Endodermal cell (in vitro differentiated cells): ENCODE results near the gene AKAP6. TPM values are rescaled to one million over a fixed set of nuclear protein-coding genes. Genes with fewer than 3 reads are reported as not detected.

Source experiments
- DNase-seq: peaks from one replicate; pipeline ENCODE4 v3.0.0-alpha.2; 2017
- H3K27ac ChIP-seq: 2 replicates; pipeline ENCODE4 v1.5.1; 2013; ENCODE audit warnings: mild to moderate bottlenecking, low read depth, low read length, moderate library complexity
- H3K27me3 ChIP-seq: 2 replicates; pipeline ENCODE4 v1.6.1; 2013; ENCODE audit warnings: mild to moderate bottlenecking, low read length, moderate library complexity; ENCODE audit not compliant: insufficient read depth, control insufficient read depth, poor library complexity, severe bottlenecking
- H3K36me3 ChIP-seq: 2 replicates; pipeline ENCODE4 v1.7.0; 2013; ENCODE audit warnings: mild to moderate bottlenecking, low read length, moderate library complexity; ENCODE audit not compliant: control insufficient read depth, insufficient read depth
- H3K4me1 ChIP-seq: one replicate; pipeline ENCODE4 v1.7.0; 2013; ENCODE audit warnings: low read length; ENCODE audit not compliant: control insufficient read depth, insufficient read depth
- H3K4me3 ChIP-seq: 2 replicates; pipeline ENCODE4 v1.5.1; 2013; ENCODE audit warnings: mild to moderate bottlenecking, low read length, moderate library complexity
- H3K9ac ChIP-seq: 2 replicates; pipeline ENCODE4 v1.6.1; 2013; ENCODE audit warnings: mild to moderate bottlenecking, low read length, moderate library complexity; ENCODE audit not compliant: poor library complexity, severe bottlenecking; ENCODE audit errors: extremely low read depth
- H3K9me3 ChIP-seq: 2 replicates; pipeline ENCODE4 v1.6.1; 2013; ENCODE audit warnings: mild to moderate bottlenecking, low read length, moderate library complexity; ENCODE audit not compliant: control insufficient read depth
- H3K27ac Mint-ChIP-seq: 2 replicates; pipeline ENCODE4 v1.8.0; 2020; ENCODE audit warnings: mixed read lengths
- H3K27me3 Mint-ChIP-seq: 2 replicates; pipeline ENCODE4 v1.8.0; 2021; ENCODE audit warnings: mild to moderate bottlenecking, mixed read lengths; ENCODE audit not compliant: insufficient read depth
- H3K36me3 Mint-ChIP-seq: 2 replicates; pipeline ENCODE4 v1.8.0; 2020; ENCODE audit warnings: low read depth, mixed read lengths
- H3K4me1 Mint-ChIP-seq: 2 replicates; pipeline ENCODE4 v1.8.0; 2020; ENCODE audit warnings: mixed read lengths
- H3K4me3 Mint-ChIP-seq: 2 replicates; pipeline ENCODE4 v1.8.0; 2020; ENCODE audit warnings: mild to moderate bottlenecking, moderate library complexity, mixed read lengths
- H3K9me3 Mint-ChIP-seq: 2 replicates; pipeline ENCODE4 v1.8.0; 2020; ENCODE audit warnings: mild to moderate bottlenecking, mixed read lengths
- CTCF ChIP-seq: fragments of 200-600 bp; sonication (generic); conservative IDR thresholded peaks from 2 replicates; pipeline ENCODE4 v1.5.0; 2021; ENCODE audit warnings: antibody characterized with exemption, mild to moderate bottlenecking
- WGBS, 2 experiments: methylation state at CpG; one replicate each; pipeline versions ENCODE4 v1.1.5 to v1.1.7; 2013; ENCODE audit warnings: missing lambda C conversion rate in 2 of 2, mixed read lengths in 1 of 2; ENCODE audit not compliant: insufficient coverage in 1 of 2, insufficient read length in 1 of 2; 5-methylcytosine and 5-hydroxymethylcytosine counted together
- total RNA-seq, 2 donors: library from RNA; stranded (reverse); fragmentation: NEBNext Ultra II Directional in 1 of 2; extraction: Animal tissue kit (Norgen Biotek cat#: 25700) in 1 of 2; gene quantifications; 2 replicates in 1 of 2; 3 replicates in 1 of 2; pipeline ENCODE4 v1.2.1, GENCODE V29; 2021

AKAP6 gene
- total RNA-seq, 2 donors from 2014 or later, result 4.3 to 5.0 TPM

- H3K27me3 Mint-ChIP-seq, result no peaks in the 10 kb centered on the region
- H3K27me3 ChIP-seq, result no peaks in the 10 kb centered on the region
- H3K27ac ChIP-seq, result no peak overlapping the region
- H3K9ac ChIP-seq, result no peak overlapping the region
- H3K9me3 ChIP-seq, result no peaks in the 10 kb centered on the region
- no peak for TF ChIP-seq CTCF
- H3K36me3 Mint-ChIP-seq, result no peaks in the 10 kb centered on the region
- 50 to 77% methylated on average over 1 to 2 of the region's 2 CpGs for WGBS, 2 experiments
- no peak overlapping the region for H3K27ac Mint-ChIP-seq
- peaks cover 8% of the 10 kb centered on the region for H3K9me3 Mint-ChIP-seq
- no peaks in the 10 kb centered on the region for H3K4me1 ChIP-seq
- DNase-seq, result no peak
- no peak overlapping the region for H3K4me3 Mint-ChIP-seq
- H3K4me1 Mint-ChIP-seq, result no peaks in the 10 kb centered on the region
- no peak overlapping the region for H3K4me3 ChIP-seq
- no peaks in the 10 kb centered on the region for H3K36me3 ChIP-seq
Observed at GRCh38 chr14:32468955-32469354, 139.9 kb downstream of the AKAP6 start.

GRCh38 chr14:32469388-32470160 is 140.5 kb downstream of the AKAP6 start:
- Mint-ChIP-seq H3K9me3 (peaks cover 8% of the 10 kb centered on the region), H3K27ac (no peak overlapping the region), H3K36me3 (no peaks in the 10 kb centered on the region), H3K4me3 (no peak overlapping the region), H3K27me3 (no peaks in the 10 kb centered on the region), H3K4me1 (no peaks in the 10 kb centered on the region)
- peak; percentile 81 for TF ChIP-seq CTCF
- Histone ChIP-seq H3K4me3 (no peak overlapping the region), H3K27me3 (no peaks in the 10 kb centered on the region), H3K9ac (no peak overlapping the region), H3K4me1 (no peaks in the 10 kb centered on the region), H3K36me3 (no peaks in the 10 kb centered on the region), H3K9me3 (no peaks in the 10 kb centered on the region), H3K27ac (no peak overlapping the region)
- WGBS, 2 experiments, result 53% methylated on average over 4 of the region's 5 CpGs; no CpG with 5 or more reads in 1 of the 2 experiments
- no peak for DNase-seq

- H3K36me3 ChIP-seq, result no peaks in the 10 kb centered on the region
- no peak for TF ChIP-seq CTCF
- no peak for DNase-seq
- no peaks in the 10 kb centered on the region for H3K27me3 Mint-ChIP-seq
- 83 to 92% methylated on average over 3 to 4 of the region's 4 CpGs for WGBS, 2 experiments
- H3K27ac Mint-ChIP-seq, result no peak overlapping the region
- no peaks in the 10 kb centered on the region for H3K9me3 ChIP-seq
- H3K9me3 Mint-ChIP-seq, result peaks cover 7% of the 10 kb centered on the region
- H3K27ac ChIP-seq, result no peak overlapping the region
- no peaks in the 10 kb centered on the region for H3K27me3 ChIP-seq
- H3K4me1 ChIP-seq, result no peaks in the 10 kb centered on the region
- H3K9ac ChIP-seq, result no peak overlapping the region
- no peak overlapping the region for H3K4me3 ChIP-seq
- H3K4me1 Mint-ChIP-seq, result no peaks in the 10 kb centered on the region
- H3K36me3 Mint-ChIP-seq, result no peaks in the 10 kb centered on the region
- no peak overlapping the region for H3K4me3 Mint-ChIP-seq
Observed at GRCh38 chr14:32470161-32470715, 141.1 kb downstream of the AKAP6 start.
